ENCODE results near the gene TSPAN1. TPM values are rescaled to one million over a fixed set of nuclear protein-coding genes. Genes with fewer than 3 reads are reported as not detected.

TSPAN1 gene, protein sequence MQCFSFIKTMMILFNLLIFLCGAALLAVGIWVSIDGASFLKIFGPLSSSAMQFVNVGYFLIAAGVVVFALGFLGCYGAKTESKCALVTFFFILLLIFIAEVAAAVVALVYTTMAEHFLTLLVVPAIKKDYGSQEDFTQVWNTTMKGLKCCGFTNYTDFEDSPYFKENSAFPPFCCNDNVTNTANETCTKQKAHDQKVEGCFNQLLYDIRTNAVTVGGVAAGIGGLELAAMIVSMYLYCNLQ
- total RNA-seq (2016; rRNA removed; fragmentation: Illumina TruSeq; extraction: Trizol) (1.2 and 1.7 TPM in 2 replicates), polyA plus RNA-seq (2011; rRNA removed) (2.9 and 4.5 TPM in 2 replicates), polyA minus RNA-seq (2011; rRNA and poly(A)+ RNA removed; ENCODE audit: low replicate concordance) (8.7 and 82.7 TPM in 2 replicates), Bru-seq, nascent RNA (percentile 30 among the genes with signal in this experiment), BruChase-seq, experiment 1, labeled RNA remaining after a 6-hour chase (percentile 28 among the genes with signal in this experiment), BruChase-seq, experiment 2, labeled RNA remaining after a 2-hour chase (percentile 16 among the genes with signal in this experiment)
- 1.0 and 1.2 TPM in 2 replicates for total RNA-seq (2016; cell fraction: cytosol; rRNA removed; fragmentation: Illumina TruSeq; extraction: Trizol; ENCODE audit: low read depth)
- total RNA-seq (2016; cell fraction: insoluble cytoplasmic fraction; rRNA removed; fragmentation: Illumina TruSeq; extraction: Trizol) = 1.00 and 2.0 TPM in 2 replicates
- total RNA-seq (2016; cell fraction: membrane; rRNA removed; fragmentation: Illumina TruSeq; extraction: Trizol) = 0.87 and 1.8 TPM in 2 replicates
- 1.2 and 2.3 TPM in 2 replicates for total RNA-seq (2016; cell fraction: nucleus; rRNA removed; fragmentation: Illumina TruSeq; extraction: Trizol)
- 4.0 and 5.3 TPM in 2 replicates for polyA plus RNA-seq (2011; cell fraction: cytosol; rRNA removed)
- polyA plus RNA-seq (2011; cell fraction: nucleus; rRNA removed) = 4.9 and 5.5 TPM in 2 replicates
- polyA plus RNA-seq (2012) = 1.6 and 2.4 TPM in 2 replicates
- 0.80 and 1.7 TPM in 2 replicates for polyA plus RNA-seq (2016; cell fraction: cytosol; fragmentation: Illumina TruSeq; extraction: Trizol; ENCODE audit: low read depth)
- polyA plus RNA-seq (2016; cell fraction: insoluble cytoplasmic fraction; fragmentation: Illumina TruSeq; extraction: Trizol; ENCODE audit: low read depth) = 1.6 and 2.5 TPM in 2 replicates
- 0.85 and 1.3 TPM in 2 replicates for polyA plus RNA-seq (2016; cell fraction: membrane; fragmentation: Illumina TruSeq; extraction: Trizol; ENCODE audit: low read depth)
- 5.9 and 6.2 TPM in 2 replicates for polyA plus RNA-seq (2016; cell fraction: nucleus; fragmentation: Illumina TruSeq; extraction: Trizol; ENCODE audit: insufficient read depth, low read depth)
- 2.0 and 2.4 TPM in 2 replicates for polyA minus RNA-seq (2011; cell fraction: cytosol; rRNA and poly(A)+ RNA removed)
- polyA minus RNA-seq (2011; cell fraction: nucleus; rRNA and poly(A)+ RNA removed) = 3.3 and 4.5 TPM in 2 replicates
- long read RNA-seq, experiment 1, partial matches to known transcripts = 0 of 1 reads
- long read RNA-seq, experiment 1, other reads (novel, unspliced or antisense) = 1 of 1 reads
- long read RNA-seq, experiment 2, partial matches to known transcripts = 1 of 2 reads
- long read RNA-seq, experiment 2, other reads (novel, unspliced or antisense) = 1 of 2 reads

DNA sequence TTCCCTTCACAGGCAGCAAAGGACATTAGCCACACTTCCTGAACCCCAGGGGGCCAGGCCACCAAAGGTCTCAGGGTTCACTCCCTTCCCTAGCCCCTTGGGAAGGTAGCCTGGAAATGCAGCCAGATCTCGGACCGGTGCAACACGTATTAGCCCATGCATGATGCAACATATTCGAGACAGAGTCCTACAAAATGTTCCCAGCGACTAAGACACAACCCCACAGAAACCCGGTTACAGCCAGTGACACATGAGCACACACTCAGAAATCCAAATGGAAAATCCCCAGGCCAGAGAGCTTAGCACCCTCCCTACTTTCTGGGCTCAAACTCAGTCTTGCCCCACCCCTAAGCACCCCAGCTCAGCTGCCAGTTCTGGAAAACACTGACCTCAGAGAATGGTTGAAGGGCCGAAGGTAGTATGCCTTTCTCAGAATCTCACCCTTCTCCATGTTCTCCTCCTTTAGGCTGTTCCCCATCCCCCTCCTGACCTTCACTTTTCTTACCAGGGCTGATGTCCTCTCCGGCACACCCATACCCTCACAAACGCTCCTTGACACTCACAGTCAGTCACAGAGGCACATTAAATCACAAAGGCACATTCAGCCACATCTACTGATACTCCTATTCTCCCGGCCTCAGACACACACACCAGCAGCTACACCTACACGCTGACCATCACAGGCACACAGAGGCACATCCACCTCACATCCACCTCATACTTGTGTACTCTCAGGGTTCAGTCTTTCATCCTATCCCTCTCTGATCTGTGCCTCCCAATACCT is at the start of gene TSPAN1:
TSPAN1 (plus strand) TSS at position 640 of the 784 bp plus-strand sequence. CDS start 6,021 bp downstream, outside the sequence.
- ChIA-PET POLR2A (no interaction called here), CTCF (ENCODE audit: low intra/inter-chr PET ratio, low total read pairs) (no interaction called here)
- in situ Hi-C loops (cut with HindIII; ENCODE audit: extremely low pct_ligation_motif_present, low pct_unique_long_range_greater_than_20kb) (loop anchor here (5.0 kb wide), 1 partner anchor 137 kb away; no protein-coding TSS in a partner anchor), intact Hi-C loops (cut with micrococcal nuclease; ENCODE audit: unreplicated experiment) (loop anchor here (5.0 kb wide), 1 partner anchor 327 kb away; no protein-coding TSS in a partner anchor)
- H3K27me3 ChIP-seq (ENCODE audit: control insufficient read depth in 1 of 2, insufficient read depth in 2 of 2, low read length in 2 of 2) = peaks cover 0 to 10% of the 10 kb centered on the region in 2 experiments; a peak in 2 of 5 replicates
- H3K79me2 ChIP-seq (ENCODE audit: insufficient read depth, low read length) = no peaks in the 10 kb centered on the region
- no peaks in the 10 kb centered on the region for H4K20me1 ChIP-seq (ENCODE audit: insufficient read depth, low read length)
- H3K4me1 ChIP-seq (ENCODE audit: insufficient read depth, low read length) = peaks cover 31% of the 10 kb centered on the region
- H3K9me3 ChIP-seq (ENCODE audit: low read length) = no peaks in the 10 kb centered on the region
- no peaks in the 10 kb centered on the region for H3K36me3 ChIP-seq (replicated peaks in 1 of 2; ENCODE audit: control insufficient read depth in 1 of 2, insufficient read depth in 2 of 2, low read length in 2 of 2)
- WGBS (ENCODE audit: low lambda C conversion rate) = 4% methylated on average over 11 of the region's 11 CpGs
- H3K9ac ChIP-seq (ENCODE audit: insufficient read depth, low read depth, low read length) = peak within 1 kb of the TSS; percentile 33
- FAIRE-seq (no peak), DNase-seq (ENCODE audit: low spot score) (no peak), ATAC-seq (peak; percentile 41)
- H3K4me2 ChIP-seq (ENCODE audit: low read depth, low read length) = peak within 1 kb of the TSS; percentile 70
- H2AFZ ChIP-seq (ENCODE audit: low read length) = peak within 1 kb of the TSS; percentile 81
- H3K4me3 ChIP-seq (replicated peaks in 1 of 3; ENCODE audit: insufficient read depth in 1 of 3, low read depth in 2 of 3, low read length in 3 of 3) = peak within 1 kb of the TSS in 2 of 3 experiments; percentile 28 to 63; a peak in 3 of 6 replicates
- BruUV-seq (replicated peaks) = no TSS peak
- no peak within 1 kb of the TSS for H3K27ac ChIP-seq (ENCODE audit: extremely low read length, insufficient read depth, low read length)
- TF ChIP-seq CEBPG (CRISPR knock-in tag; IDR thresholded peaks at IDR 0.05) = peak; percentile 71
- TF ChIP-seq ZNF605 (CRISPR knock-in tag; IDR thresholded peaks at IDR 0.05) = peak; percentile 26; the same call in 1 of the 2 replicates
- peak; percentile 70; the same call in 1 of the 2 replicates for TF ChIP-seq CEBPB (IDR thresholded peaks at IDR 0.05; ENCODE audit: borderline replicate concordance, low read depth, low read length)
- TF ChIP-seq, protein P1, sequence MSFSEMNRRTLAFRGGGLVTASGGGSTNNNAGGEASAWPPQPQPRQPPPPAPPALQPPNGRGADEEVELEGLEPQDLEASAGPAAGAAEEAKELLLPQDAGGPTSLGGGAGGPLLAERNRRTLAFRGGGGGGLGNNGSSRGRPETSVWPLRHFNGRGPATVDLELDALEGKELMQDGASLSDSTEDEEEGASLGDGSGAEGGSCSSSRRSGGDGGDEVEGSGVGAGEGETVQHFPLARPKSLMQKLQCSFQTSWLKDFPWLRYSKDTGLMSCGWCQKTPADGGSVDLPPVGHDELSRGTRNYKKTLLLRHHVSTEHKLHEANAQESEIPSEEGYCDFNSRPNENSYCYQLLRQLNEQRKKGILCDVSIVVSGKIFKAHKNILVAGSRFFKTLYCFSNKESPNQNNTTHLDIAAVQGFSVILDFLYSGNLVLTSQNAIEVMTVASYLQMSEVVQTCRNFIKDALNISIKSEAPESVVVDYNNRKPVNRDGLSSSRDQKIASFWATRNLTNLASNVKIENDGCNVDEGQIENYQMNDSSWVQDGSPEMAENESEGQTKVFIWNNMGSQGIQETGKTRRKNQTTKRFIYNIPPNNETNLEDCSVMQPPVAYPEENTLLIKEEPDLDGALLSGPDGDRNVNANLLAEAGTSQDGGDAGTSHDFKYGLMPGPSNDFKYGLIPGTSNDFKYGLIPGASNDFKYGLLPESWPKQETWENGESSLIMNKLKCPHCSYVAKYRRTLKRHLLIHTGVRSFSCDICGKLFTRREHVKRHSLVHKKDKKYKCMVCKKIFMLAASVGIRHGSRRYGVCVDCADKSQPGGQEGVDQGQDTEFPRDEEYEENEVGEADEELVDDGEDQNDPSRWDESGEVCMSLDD (CRISPR knock-in tag; IDR thresholded peaks at IDR 0.05; ENCODE audit: borderline replicate concordance) = peak; percentile 83; the same call in 1 of the 2 replicates
- 0 out of 2 replicates have a peak, but pooled peaks have one; percentile 30 for TF ChIP-seq ARID2 (CRISPR knock-in tag; IDR thresholded peaks at IDR 0.05; ENCODE audit: borderline replicate concordance)
- TF ChIP-seq ATF7 (IDR thresholded peaks at IDR 0.05) = 0 out of 2 replicates have a peak, but pooled peaks have one; percentile 12
- TF ChIP-seq ATF7 (CRISPR knock-in tag; IDR thresholded peaks at IDR 0.05) = no peak
- TF ChIP-seq ZSCAN29 (CRISPR knock-in tag; conservative IDR thresholded peaks at IDR 0.05) = no peak
- TF ChIP-seq, protein P2, sequence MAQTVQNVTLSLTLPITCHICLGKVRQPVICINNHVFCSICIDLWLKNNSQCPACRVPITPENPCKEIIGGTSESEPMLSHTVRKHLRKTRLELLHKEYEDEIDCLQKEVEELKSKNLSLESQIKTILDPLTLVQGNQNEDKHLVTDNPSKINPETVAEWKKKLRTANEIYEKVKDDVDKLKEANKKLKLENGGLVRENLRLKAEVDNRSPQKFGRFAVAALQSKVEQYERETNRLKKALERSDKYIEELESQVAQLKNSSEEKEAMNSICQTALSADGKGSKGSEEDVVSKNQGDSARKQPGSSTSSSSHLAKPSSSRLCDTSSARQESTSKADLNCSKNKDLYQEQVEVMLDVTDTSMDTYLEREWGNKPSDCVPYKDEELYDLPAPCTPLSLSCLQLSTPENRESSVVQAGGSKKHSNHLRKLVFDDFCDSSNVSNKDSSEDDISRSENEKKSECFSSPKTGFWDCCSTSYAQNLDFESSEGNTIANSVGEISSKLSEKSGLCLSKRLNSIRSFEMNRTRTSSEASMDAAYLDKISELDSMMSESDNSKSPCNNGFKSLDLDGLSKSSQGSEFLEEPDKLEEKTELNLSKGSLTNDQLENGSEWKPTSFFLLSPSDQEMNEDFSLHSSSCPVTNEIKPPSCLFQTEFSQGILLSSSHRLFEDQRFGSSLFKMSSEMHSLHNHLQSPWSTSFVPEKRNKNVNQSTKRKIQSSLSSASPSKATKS (CRISPR knock-in tag; IDR thresholded peaks at IDR 0.05) = 0 out of 2 replicates have a peak, but pooled peaks have one; percentile 19
- TF ChIP-seq, protein P3, sequence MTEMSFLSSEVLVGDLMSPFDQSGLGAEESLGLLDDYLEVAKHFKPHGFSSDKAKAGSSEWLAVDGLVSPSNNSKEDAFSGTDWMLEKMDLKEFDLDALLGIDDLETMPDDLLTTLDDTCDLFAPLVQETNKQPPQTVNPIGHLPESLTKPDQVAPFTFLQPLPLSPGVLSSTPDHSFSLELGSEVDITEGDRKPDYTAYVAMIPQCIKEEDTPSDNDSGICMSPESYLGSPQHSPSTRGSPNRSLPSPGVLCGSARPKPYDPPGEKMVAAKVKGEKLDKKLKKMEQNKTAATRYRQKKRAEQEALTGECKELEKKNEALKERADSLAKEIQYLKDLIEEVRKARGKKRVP (CRISPR knock-in tag; IDR thresholded peaks at IDR 0.05) = peak in 1 of 2 experiments; percentile 88; a peak in 2 of 4 replicates

Data from HepG2 (cell line).